HG03378 (cell line): ENCODE measurements around the gene ASTN2.

ENCODE experiments used
- ATAC-seq: cut with Tn5 transposase; IDR thresholded peaks from one replicate; pipeline ENCODE4 v1.9.1; 2021; ENCODE audit warnings: mild to moderate bottlenecking, moderate library complexity; ENCODE audit not compliant: unreplicated experiment

The ASTN2 gene

GRCh38 chr9:117250610-117251215 is 164.1 kb downstream of the ASTN2 start:
- no peak for ATAC-seq

GRCh38 chr9:117249799-117250198 is 165.1 kb downstream of the ASTN2 start:
- ATAC-seq, result no peak

GRCh38 chr9:117247266-117247665 is 167.6 kb downstream of the ASTN2 start:
- ATAC-seq, result no peak

- ATAC-seq, result no peak
These were observed 169.6 kb downstream of the ASTN2 start for GRCh38 chr9:117245175-117245829.

GRCh38 chr9:117242082-117242481 is 172.8 kb downstream of the ASTN2 start:
- ATAC-seq, result no peak

GRCh38 chr9:117239428-117239827 is 175.4 kb downstream of the ASTN2 start:
- ATAC-seq, result no peak

- ATAC-seq, result no peak
These were observed 180.8 kb downstream of the ASTN2 start for GRCh38 chr9:117234103-117234502.

GRCh38 chr9:117233016-117233415 is 181.8 kb downstream of the ASTN2 start:
- ATAC-seq, result no peak

GRCh38 chr9:117232281-117232680 is 182.6 kb downstream of the ASTN2 start:
- ATAC-seq, result no peak

- no peak for ATAC-seq
These were observed 183.8 kb downstream of the ASTN2 start for GRCh38 chr9:117231012-117231411.

GRCh38 chr9:117224695-117225094 is 190.2 kb downstream of the ASTN2 start:
- no peak for ATAC-seq

GRCh38 chr9:117218951-117219350 is 195.9 kb downstream of the ASTN2 start:
- no peak for ATAC-seq

GRCh38 chr9:117214416-117214815 is 200.4 kb downstream of the ASTN2 start:
- ATAC-seq, result no peak

GRCh38 chr9:117211280-117211679 is 203.6 kb downstream of the ASTN2 start:
- ATAC-seq, result no peak

- no peak for ATAC-seq
These were observed 209.1 kb downstream of the ASTN2 start for GRCh38 chr9:117205806-117206205.

GRCh38 chr9:117204971-117205370 is 209.9 kb downstream of the ASTN2 start:
- no peak for ATAC-seq

GRCh38 chr9:117191504-117192261 is 223.2 kb downstream of the ASTN2 start:
- ATAC-seq, result no peak

GRCh38 chr9:117189121-117189520 is 225.7 kb downstream of the ASTN2 start:
- no peak for ATAC-seq

- no peak for ATAC-seq
These were observed 226.5 kb downstream of the ASTN2 start for GRCh38 chr9:117188394-117188793.

GRCh38 chr9:117187498-117187897 is 227.4 kb downstream of the ASTN2 start:
- no peak for ATAC-seq

- no peak for ATAC-seq
These were observed 230.7 kb downstream of the ASTN2 start for GRCh38 chr9:117184173-117184572.

- no peak for ATAC-seq
These were observed 232.8 kb downstream of the ASTN2 start for GRCh38 chr9:117182046-117182445.
